ENCODE data around the gene CCDC182.

GRCh38 chr17:57785022-57785421 lies 39.9 kb upstream of the CCDC182 start:
- TF ChIP-seq POLR2A (IDR thresholded peaks at IDR 0.05), result no peak
- TF ChIP-seq EP300 (IDR thresholded peaks at IDR 0.05), result no peak
- TF ChIP-seq CTCF (IDR thresholded peaks at IDR 0.05), result no peak

Data from sigmoid colon (tissue), 4 donors.